CD4-positive, alpha-beta T cell treated with Interleukin-15 for 1 hour (primary cell): ENCODE data around the gene NUBP2.
"Not testable (repeated sequence)": the region's sequence is repeated elsewhere in the genome, so short reads cannot be mapped to it uniquely, and the experiment has no call there.

Experiments
- DNase-seq: peaks from one replicate; pipeline ENCODE4 v3.0.0-alpha.2; 2020

NUBP2 gene

GRCh38 chr16:1787056-1787321 lies 4.2 kb downstream of the NUBP2 start:
- DNase-seq: no peak

- no peak for DNase-seq
Measured at GRCh38 chr16:1787322-1788094, 4.7 kb downstream of the NUBP2 start.

DNA sequence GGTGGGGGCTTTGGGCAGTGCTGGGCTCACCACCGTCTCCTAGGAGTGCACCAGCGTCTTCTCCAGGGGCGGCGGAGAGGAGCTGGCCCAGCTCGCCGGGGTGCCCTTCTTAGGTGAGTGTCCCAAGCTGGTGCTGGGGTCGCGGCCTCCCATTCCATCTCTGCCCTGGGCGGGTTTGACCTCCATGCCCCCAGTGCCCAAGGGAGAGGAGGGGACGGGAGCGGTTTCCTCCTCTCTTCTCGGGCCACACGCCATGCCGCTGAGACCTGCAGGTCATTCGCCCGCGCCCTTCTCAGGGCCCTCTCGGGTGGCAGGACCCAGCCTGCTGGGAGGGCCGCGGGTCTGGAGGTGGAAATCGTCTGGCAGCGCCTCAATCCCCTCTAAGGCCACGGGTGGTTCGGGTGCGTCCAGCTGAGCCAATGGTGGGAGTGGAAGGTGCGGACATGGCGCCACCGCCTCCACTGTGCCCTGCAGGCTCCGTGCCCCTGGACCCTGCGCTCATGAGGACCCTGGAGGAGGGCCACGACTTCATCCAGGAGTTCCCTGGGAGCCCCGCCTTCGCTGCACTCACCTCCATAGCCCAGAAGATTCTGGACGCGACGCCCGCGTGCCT lies 5.4 kb downstream of the NUBP2 start:
- DNase-seq: no peak

DNA sequence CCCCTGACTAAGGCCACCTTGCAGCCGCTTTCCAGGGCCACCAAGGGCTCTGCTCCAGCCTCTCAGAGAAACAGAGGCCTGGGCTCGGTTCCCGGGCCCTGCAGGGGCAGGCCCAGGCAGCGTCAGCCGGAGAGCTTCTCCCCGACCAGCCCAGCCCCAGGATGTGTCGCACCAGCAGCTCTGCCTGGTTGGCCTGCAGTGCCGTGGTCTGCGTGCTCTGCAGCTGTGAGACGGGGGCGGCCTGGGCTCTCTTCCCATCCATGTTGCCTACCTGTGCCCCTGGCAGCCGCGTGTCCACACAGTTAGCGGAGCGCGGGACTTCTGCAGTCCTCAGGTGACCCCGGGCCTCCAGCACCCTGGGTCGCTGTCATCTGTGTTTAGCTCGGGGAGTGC lies 5.9 kb downstream of the NUBP2 start:
- DNase-seq: no peak

DNA sequence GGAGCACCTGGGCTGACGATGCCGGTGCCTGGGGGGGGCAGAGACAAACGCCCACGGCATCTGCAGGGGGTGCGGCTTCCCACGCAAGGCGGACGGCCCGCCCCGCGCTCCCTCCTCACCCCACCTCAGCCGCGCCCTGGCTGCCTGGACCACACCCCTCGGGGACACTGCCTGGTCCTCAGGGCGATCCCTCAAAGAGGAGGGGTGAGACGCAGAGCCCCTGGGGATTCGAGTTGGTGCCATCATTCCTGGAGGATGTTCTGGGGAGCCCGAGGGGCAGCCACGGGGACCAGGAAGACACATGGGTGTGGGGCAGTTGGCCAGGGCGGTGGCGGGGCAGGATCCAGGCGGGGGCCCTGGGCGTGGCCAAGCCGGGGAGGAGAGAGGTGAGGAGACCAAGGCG lies 6.9 kb downstream of the NUBP2 start:
- no peak for DNase-seq

- no peak for DNase-seq
Measured at GRCh38 chr16:1790261-1790610, 7.5 kb downstream of the NUBP2 start.

DNA sequence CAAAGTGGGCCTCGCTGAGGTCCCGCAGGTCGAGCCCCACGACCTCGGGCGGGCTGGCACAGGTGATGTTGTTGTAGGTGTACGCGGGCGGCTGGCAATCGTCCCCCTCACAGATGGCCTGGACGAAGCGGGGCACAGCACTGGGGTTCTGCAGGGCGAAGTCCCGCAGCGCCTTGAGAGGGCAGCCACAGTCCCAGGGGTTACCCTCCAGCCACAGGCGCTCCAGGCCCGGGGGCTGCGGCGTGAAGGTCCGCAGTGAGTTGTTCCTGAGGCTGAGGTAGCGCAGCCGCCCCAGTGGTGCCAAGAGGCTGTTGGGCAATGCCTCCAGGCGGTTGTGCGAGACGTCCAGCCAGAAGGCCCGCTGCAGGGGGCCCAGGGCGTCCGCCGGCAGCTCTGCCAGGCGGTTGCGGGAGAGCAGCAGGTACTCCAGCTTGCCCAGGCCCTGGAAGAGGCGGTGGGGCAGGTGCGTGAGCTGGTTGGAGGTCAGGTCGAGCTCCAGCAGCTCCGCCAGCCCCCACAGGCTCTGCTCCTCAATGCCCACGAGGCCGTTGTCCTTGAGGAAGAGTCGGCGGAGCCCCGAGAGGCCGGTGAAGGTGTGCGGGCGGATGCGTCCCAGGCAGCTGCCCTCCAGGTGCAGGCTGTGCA lies 8.0 kb downstream of the NUBP2 start:
- no peak for DNase-seq

DNA sequence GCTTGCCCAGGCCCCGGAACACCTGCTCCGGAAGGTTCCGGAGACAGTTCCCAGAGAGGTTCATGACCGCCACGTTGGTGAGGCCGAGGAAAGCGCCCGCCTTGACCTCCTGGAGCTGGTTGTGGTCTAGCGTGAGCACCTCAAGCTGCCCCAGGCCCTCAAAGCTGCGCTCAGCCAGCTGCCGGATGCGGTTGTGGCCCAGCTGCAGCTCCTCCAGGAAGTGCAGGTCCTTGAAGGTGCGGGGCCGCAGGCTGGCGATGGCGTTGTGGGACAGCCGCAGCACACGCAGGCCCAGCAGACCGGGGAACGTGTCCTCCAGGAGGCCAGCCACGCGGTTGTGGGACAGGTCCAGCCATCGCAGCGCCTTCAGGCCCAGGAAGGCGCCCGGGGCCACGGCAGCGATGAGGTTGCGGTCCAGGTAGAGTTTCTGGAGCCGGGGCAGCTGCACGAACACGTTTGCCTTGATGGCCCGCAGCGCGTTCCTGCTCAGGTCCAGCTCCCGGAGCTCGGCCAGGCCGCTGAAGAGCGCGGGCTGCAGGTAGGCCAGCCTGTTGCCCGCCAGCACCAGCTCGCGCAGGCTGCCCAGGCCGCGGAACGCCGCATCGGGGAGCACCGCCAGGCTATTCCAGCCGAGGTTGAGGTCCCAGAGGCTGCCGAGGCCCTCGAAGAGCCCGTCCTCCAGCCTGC lies 8.6 kb downstream of the NUBP2 start:
- DNase-seq: no peak

- DNase-seq: no peak
Measured at GRCh38 chr16:1791943-1792812, 9.4 kb downstream of the NUBP2 start.

DNA sequence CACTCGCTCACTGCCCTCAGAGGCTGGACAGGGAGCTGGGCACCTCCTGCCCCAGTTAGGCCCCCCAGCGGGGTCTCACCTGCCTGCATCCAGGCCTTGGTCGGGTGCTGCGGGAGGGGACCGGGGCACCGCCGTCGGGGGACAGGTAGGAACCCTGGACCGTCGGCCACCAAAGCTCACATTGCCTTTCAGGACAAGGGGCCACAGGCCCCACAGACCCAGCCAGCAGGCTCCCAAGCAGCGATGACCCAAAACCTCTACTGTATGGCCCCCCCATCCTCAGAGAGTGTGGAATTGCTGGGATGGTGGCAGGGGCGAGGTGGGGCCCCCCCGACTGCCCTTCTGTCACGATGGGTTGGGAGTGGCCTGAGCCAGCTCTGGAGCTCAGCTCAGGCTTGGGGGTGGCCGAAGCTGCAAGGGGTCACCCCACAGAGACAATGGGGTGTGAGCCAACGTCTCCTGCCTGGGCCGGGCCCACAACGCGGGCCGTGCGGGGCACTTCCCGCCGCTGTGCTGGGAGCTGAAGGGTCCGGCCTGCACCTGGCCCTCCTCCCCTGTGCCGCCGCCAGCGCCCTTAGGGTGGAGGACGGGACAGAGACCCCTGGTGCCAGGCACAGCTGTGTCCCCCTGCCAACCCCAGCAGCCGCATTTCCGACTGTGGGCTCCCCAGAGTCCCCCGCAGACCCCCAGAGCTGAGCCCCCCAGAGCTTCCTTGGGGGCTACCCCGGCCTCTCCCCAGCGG lies 10.2 kb downstream of the NUBP2 start:
- DNase-seq: no peak

- no peak for DNase-seq
Measured at GRCh38 chr16:1793578-1794220, 10.9 kb downstream of the NUBP2 start, which contains the start of gene IGFALS. TSS of gene IGFALS (minus strand) at chr16:1793705. CDS start at chr16:1793652, 53 bp downstream.

DNA sequence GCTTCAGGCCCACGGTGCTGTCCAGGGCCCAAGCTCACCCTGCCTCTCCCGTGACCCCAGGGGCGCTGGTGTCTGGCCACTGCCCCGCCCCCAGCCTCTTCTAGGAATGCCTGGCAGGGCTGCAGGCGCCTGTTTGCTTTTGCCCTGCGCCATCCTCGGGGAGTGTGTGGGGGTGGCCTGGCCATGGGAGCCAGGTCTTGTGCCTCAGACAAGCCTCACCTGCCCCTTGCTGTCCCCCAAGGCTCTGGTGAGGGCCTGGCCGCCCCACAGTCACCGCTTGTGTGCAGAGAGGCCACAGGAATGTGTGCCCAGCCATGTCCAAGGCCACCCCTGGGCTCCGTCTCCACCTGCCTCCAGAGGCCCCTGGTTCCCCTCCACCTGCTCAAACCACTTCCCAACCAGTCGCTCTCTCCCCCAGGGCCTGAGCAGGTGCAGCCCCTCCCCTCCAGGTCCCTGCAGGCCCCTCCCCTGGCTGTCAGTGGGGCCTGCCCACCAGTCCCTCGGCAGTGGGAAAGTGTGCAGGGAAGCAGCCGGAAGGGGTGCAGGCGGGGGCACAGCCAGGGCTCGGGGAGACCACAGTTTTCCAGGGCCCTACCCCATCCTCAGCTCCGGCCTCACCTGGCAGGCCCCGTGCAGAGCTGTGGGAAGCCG lies 11.6 kb downstream of the NUBP2 start:
- no peak for DNase-seq

GRCh38 chr16:1794908-1795666 lies 12.3 kb downstream of the NUBP2 start:
- DNase-seq: no peak

- not testable (repeated sequence) for DNase-seq
Measured at GRCh38 chr16:1799263-1799662, 16.5 kb downstream of the NUBP2 start.

GRCh38 chr16:1800701-1801100 lies 17.9 kb downstream of the NUBP2 start:
- DNase-seq: no peak

DNA sequence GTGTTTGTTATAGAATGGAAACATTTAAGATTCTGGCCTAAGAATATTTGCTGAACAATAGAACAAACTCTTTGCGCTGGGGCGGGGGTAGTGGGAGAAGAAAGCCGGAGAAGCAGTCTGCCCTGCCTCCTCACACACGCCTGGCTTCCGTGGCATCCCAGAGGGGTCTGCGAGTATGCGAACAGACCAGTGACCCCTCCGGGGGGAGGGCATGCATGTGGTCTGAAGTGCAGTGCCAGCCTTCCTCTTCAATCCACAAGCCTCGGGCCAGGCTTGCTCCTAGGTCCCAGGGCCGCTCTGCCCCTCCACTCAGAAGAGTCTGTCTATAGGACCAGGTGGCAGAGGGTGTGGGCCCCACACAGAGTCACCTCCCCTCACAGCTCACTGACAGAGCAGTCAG lies 24.9 kb downstream of the NUBP2 start:
- no peak for DNase-seq

DNA sequence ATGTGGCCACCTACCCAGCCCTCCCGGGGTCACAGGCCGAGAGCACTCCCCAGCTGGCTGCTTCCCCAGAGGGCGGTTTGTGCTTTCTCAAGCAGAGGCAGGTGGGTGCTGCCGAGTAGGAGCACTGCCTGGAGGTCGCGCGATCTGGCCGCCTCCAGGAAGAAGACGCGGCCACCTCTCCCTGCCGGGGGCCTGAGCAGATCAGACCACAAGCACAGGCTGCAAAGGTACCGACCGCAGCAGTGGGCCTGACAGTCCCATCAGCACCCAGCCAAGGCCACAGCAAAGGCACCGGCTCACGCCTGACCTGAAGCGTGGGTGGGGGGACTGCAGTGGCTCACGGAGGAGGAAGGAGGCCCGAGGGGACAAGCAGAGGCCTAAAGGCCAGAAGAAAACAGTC lies 25.9 kb downstream of the NUBP2 start:
- DNase-seq: no peak

DNA sequence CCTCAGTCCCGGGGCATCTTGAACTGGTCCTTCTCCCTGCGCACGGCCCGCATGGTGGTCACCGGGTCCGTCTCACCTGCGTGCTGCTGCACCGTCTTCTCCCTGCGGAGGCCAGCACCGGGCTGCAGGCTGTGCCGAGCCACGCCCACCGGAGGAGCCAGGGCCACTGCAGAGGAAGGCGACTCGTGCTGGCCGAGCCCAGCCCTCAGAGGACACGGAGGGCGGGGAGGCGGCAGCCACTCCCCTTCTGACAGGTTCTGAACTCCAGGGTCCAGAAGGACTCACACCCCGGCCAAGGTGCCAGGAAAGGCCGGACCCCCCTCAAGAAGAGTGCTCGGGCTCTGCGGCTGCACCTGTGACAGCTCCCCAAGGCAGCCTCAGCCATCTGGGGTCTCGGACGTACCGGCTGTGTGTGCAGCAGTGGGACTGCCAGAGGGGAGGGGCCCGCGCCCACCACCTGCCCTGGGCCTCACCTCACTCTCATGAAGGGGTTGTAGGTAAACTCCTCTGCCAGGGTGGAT lies 26.6 kb downstream of the NUBP2 start:
- DNase-seq: no peak

- DNase-seq: no peak
Measured at GRCh38 chr16:1810106-1810505, 27.3 kb downstream of the NUBP2 start.

DNA sequence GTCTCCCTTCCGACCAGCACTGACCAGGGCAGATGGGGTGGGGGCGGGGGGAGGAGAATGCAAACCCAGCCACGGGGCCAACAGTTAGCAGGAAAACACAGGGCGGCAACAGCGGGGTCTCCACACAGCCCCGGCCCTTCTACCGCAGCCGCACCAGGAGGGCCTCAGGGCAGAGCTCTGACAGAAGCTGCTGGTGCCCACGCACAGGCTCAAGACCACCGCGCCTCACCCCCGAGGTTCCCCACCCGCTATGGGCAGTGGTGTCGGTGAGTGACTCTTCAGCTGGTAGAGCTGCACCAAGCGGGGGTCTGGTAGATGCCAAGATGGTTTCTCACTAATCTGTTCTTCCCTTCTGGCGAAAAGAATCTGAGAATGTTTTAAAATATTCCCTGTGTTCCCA lies 27.8 kb downstream of the NUBP2 start:
- no peak for DNase-seq
